ENCODE measurements around the gene VAV1. TPM values are rescaled to one million over a fixed set of nuclear protein-coding genes. Genes with fewer than 3 reads are reported as not detected.

Gene VAV1
- total and polyA plus RNA-seq, 2 of the 13 experiments (the other 11 are each of a cell fraction or from before 2014, with no cell fraction given) = not detected

DNA sequence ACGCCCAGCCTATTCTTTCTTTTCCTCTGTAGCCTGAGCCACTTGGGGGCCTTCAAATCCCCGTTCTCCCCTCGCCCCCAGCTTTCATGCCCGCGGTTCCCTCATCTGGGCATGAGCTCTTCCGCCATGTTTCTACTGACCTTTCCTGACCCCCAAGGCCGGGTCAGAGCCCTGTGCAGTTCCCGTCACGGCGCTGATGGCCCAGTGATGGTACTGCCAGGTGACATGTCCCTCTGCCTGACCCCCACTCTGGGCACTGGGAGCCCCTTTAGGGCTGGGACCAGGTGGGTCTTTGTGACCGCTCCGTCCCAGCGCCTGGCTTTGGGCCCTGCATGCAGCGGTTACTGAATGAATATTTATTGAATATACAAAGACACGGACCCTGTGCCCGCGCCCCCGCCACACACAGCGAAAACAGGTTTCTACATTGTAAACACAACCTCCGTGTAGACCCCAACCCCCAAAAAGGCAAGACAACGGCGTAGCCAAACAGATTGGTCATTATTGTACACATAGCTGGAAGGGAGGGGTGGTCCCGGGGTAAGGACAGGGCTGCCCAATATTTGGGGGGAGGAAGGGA is 42.8 kb upstream of the VAV1 start (continued):
- TF ChIP-seq, protein P1, sequence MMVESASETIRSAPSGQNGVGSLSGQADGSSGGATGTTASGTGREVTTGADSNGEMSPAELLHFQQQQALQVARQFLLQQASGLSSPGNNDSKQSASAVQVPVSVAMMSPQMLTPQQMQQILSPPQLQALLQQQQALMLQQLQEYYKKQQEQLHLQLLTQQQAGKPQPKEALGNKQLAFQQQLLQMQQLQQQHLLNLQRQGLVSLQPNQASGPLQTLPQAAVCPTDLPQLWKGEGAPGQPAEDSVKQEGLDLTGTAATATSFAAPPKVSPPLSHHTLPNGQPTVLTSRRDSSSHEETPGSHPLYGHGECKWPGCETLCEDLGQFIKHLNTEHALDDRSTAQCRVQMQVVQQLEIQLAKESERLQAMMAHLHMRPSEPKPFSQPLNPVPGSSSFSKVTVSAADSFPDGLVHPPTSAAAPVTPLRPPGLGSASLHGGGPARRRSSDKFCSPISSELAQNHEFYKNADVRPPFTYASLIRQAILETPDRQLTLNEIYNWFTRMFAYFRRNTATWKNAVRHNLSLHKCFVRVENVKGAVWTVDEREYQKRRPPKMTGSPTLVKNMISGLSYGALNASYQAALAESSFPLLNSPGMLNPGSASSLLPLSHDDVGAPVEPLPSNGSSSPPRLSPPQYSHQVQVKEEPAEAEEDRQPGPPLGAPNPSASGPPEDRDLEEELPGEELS (CRISPR knock-in tag; IDR thresholded peaks at IDR 0.05) = 0 out of 2 replicates have a peak, but pooled peaks have one; percentile 41
- peak; percentile 82; the same call in 1 of the 2 replicates for TF ChIP-seq NR2F6 (IDR thresholded peaks at IDR 0.05)
- TF ChIP-seq NR2F6 (CRISPR knock-in tag; IDR thresholded peaks at IDR 0.05) = peak; percentile 77
- no peak for TF ChIP-seq BORCS8-MEF2B (CRISPR knock-in tag; IDR thresholded peaks at IDR 0.05)
- TF ChIP-seq RBM39 (IDR thresholded peaks at IDR 0.05; ENCODE audit: low read depth, low read length, poor library complexity, severe bottlenecking) = peak; percentile 69
- TF ChIP-seq, protein P2, sequence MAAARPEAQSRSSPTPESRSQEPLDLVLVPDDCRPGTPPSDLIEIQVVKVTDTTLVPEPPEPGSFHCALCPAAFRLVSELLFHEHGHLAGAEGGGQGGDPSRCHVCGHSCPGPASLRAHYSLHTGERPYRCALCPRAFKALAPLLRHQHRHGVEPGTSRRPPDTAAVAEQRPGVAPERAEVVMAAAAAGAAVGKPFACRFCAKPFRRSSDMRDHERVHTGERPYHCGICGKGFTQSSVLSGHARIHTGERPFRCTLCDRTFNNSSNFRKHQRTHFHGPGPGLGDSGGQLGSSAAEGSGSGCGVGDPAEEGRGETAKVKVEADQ (CRISPR knock-in tag; IDR thresholded peaks at IDR 0.05; ENCODE audit: borderline replicate concordance) = 0 out of 2 replicates have a peak, but pooled peaks have one; percentile 40
- TF ChIP-seq, protein P3, sequence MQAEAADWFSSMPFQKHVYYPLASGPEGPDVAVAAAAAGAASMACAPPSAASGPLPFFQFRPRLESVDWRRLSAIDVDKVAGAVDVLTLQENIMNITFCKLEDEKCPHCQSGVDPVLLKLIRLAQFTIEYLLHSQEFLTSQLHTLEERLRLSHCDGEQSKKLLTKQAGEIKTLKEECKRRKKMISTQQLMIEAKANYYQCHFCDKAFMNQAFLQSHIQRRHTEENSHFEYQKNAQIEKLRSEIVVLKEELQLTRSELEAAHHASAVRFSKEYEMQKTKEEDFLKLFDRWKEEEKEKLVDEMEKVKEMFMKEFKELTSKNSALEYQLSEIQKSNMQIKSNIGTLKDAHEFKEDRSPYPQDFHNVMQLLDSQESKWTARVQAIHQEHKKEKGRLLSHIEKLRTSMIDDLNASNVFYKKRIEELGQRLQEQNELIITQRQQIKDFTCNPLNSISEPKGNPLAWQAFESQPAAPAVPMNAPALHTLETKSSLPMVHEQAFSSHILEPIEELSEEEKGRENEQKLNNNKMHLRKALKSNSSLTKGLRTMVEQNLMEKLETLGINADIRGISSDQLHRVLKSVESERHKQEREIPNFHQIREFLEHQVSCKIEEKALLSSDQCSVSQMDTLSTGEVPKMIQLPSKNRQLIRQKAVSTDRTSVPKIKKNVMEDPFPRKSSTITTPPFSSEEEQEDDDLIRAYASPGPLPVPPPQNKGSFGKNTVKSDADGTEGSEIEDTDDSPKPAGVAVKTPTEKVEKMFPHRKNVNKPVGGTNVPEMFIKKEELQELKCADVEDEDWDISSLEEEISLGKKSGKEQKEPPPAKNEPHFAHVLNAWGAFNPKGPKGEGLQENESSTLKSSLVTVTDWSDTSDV (CRISPR knock-in tag; IDR thresholded peaks at IDR 0.05) = no peak
- TF ChIP-seq, protein P4, sequence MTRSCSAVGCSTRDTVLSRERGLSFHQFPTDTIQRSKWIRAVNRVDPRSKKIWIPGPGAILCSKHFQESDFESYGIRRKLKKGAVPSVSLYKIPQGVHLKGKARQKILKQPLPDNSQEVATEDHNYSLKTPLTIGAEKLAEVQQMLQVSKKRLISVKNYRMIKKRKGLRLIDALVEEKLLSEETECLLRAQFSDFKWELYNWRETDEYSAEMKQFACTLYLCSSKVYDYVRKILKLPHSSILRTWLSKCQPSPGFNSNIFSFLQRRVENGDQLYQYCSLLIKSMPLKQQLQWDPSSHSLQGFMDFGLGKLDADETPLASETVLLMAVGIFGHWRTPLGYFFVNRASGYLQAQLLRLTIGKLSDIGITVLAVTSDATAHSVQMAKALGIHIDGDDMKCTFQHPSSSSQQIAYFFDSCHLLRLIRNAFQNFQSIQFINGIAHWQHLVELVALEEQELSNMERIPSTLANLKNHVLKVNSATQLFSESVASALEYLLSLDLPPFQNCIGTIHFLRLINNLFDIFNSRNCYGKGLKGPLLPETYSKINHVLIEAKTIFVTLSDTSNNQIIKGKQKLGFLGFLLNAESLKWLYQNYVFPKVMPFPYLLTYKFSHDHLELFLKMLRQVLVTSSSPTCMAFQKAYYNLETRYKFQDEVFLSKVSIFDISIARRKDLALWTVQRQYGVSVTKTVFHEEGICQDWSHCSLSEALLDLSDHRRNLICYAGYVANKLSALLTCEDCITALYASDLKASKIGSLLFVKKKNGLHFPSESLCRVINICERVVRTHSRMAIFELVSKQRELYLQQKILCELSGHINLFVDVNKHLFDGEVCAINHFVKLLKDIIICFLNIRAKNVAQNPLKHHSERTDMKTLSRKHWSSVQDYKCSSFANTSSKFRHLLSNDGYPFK (CRISPR knock-in tag; IDR thresholded peaks at IDR 0.05; ENCODE audit: borderline replicate concordance) = 0 out of 2 replicates have a peak, but pooled peaks have one; percentile 9
- no peak for TF ChIP-seq STAG1 (CRISPR knock-in tag; IDR thresholded peaks at IDR 0.05)
- peak; percentile 80 for TF ChIP-seq ZBTB7A (CRISPR knock-in tag; IDR thresholded peaks at IDR 0.05)
- peak; percentile 47 for TF ChIP-seq SRSF1 (optimal IDR thresholded peaks at IDR 0.05; ENCODE audit: low read depth, low read length)
- no peak for TF ChIP-seq HNRNPH1 (optimal IDR thresholded peaks at IDR 0.05; ENCODE audit: low read depth, low read length)
- TF ChIP-seq ZMYM2 (CRISPR knock-in tag; IDR thresholded peaks at IDR 0.05) = no peak; the same call in 1 of the 2 replicates
- peak; percentile 47; the same call in 1 of the 2 replicates for TF ChIP-seq NR2F2 (IDR thresholded peaks at IDR 0.05; ENCODE audit: borderline replicate concordance, low read depth)
- TF ChIP-seq ZNF317 (CRISPR knock-in tag; IDR thresholded peaks at IDR 0.05) = 0 out of 2 replicates have a peak, but pooled peaks have one; percentile 1
- no peak for TF ChIP-seq FOXP1 (IDR thresholded peaks at IDR 0.05)
- TF ChIP-seq FOXP1 (CRISPR knock-in tag; IDR thresholded peaks at IDR 0.05) = 0 out of 2 replicates have a peak, but pooled peaks have one; percentile 14
- TF ChIP-seq FIP1L1 (IDR thresholded peaks at IDR 0.05; ENCODE audit: borderline replicate concordance, insufficient read depth, low read depth, low read length) = 0 out of 2 replicates have a peak, but pooled peaks have one; percentile 71
- TF ChIP-seq ZNF589 (CRISPR knock-in tag; conservative IDR thresholded peaks at IDR 0.05) = 0 out of 2 replicates have a peak, but pooled peaks have one; percentile 48
- TF ChIP-seq ZNF749 (CRISPR knock-in tag; IDR thresholded peaks at IDR 0.05; ENCODE audit: borderline replicate concordance) = no peak; the same call in 1 of the 2 replicates
- TF ChIP-seq HDAC1 (CRISPR knock-in tag; IDR thresholded peaks at IDR 0.05) = peak; percentile 32
